ENCODE measurements around the gene SLC22A4.

SLC22A4 gene

DNA sequence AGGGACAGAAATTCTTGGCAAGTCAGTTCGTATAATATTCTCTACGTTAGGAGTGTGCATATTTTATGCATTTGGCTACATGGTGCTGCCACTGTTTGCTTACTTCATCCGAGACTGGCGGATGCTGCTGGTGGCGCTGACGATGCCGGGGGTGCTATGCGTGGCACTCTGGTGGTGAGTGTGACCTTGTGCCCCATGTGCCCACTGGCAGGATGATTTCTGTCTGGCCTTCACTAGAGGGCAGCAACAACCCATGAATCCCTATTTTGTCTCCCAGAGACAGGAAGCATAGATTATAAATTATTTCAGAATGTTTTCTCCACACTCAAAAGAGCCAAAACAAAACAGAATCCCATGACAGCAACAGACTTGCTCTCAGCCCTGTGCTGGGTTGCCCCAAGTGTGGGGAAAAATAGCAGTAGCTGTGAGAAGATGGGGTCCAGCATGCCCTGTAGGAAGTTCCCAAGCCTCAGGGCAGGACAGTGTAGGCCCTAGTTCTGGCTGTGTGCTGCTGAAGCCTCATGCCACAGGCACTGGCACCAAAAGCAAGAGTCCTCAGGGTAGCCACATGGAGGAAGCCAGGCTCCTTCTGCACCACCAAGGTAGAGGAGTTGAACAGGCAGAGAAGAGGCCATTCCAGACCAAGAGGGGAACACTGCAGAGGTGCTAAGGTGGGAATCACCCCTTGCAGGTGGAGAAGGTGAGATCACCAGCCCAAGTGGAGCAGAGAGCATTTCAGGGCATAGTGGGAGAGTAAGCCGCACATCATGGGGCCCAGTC, 91.3 kb downstream of the SLC22A4 start:
- Histone ChIP-seq H3K27me3 (replicated peaks) (no peaks in the 10 kb centered on the region), H3K4me3 (ENCODE audit: low read depth, low read length) (no peak overlapping the region), H3K36me3 (replicated peaks) (no peaks in the 10 kb centered on the region), H3K27ac (no peak overlapping the region)
- peak; percentile 48 for DNase-seq
- TF ChIP-seq, protein P1, sequence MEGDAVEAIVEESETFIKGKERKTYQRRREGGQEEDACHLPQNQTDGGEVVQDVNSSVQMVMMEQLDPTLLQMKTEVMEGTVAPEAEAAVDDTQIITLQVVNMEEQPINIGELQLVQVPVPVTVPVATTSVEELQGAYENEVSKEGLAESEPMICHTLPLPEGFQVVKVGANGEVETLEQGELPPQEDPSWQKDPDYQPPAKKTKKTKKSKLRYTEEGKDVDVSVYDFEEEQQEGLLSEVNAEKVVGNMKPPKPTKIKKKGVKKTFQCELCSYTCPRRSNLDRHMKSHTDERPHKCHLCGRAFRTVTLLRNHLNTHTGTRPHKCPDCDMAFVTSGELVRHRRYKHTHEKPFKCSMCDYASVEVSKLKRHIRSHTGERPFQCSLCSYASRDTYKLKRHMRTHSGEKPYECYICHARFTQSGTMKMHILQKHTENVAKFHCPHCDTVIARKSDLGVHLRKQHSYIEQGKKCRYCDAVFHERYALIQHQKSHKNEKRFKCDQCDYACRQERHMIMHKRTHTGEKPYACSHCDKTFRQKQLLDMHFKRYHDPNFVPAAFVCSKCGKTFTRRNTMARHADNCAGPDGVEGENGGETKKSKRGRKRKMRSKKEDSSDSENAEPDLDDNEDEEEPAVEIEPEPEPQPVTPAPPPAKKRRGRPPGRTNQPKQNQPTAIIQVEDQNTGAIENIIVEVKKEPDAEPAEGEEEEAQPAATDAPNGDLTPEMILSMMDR (IDR thresholded peaks at IDR 0.05; ENCODE audit: low read depth, low read length, missing control alignments), result peak; percentile 83
- in situ Hi-C loops (cut with HindIII; ENCODE audit: low pct_ligation_motif_present, low sequenced_read_pairs), result no loop called here

DNA sequence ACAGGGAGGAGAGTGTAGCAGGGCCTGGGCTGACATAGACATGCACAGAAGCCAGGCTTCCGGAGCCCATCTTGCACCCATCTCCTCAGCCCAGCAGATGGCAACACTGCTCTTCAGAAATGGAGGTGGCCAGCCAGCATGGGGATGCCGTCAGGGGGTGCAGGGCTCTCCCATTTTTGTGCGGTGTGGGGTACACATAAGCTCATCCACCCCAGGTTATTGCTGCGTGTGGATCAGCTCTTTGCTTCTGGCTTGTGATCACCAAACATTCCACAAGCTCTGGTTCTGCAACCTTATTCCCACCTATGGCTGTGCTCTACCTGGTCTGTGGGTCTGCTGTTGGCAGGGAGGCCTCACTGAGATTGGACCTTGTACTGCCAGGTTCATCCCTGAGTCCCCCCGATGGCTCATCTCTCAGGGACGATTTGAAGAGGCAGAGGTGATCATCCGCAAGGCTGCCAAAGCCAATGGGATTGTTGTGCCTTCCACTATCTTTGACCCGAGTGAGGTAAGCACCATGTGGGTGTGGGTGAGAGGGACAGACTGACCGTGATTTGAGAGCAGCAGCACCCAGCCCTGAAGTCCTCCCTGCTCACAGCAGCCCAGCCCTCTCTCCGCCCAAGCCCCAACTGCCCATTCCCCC, 92.6 kb downstream of the SLC22A4 start:
- Histone ChIP-seq H3K4me3 (ENCODE audit: low read depth, low read length) (no peak overlapping the region), H3K27me3 (replicated peaks) (no peaks in the 10 kb centered on the region), H3K27ac (peak overlapping the region; percentile 96), H3K36me3 (replicated peaks) (no peaks in the 10 kb centered on the region)
- DNase-seq, result peak; percentile 68
- TF ChIP-seq, protein P1 (IDR thresholded peaks at IDR 0.05; ENCODE audit: low read depth, low read length, missing control alignments), result peak; percentile 94
- in situ Hi-C loops (cut with HindIII; ENCODE audit: low pct_ligation_motif_present, low sequenced_read_pairs), result no loop called here

DNA sequence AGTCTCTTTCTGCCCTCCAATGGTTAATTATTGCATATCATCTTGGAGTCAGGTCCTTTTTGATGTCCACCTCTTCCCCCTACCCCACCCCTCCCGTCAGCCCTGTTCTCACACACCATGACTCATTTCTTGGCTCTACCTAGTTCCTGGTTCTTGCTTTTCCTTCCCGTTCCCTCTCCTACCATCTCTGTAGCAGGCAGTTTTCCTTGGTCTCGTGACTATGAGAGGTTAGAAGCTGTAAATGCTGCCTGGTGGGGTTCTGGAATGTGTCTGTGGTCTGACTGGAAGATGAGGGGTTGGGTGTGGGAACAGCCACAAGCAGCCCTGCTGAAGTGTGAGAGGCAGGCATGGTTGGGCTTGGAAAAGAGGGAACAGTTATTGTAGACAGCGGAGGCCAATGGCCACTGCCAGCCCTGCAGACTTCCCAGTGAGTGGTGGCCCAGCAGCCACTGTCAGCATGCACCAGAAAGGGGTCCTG, 93.5 kb downstream of the SLC22A4 start:
- Histone ChIP-seq H3K36me3 (replicated peaks) (no peaks in the 10 kb centered on the region), H3K27ac (peak overlapping the region; percentile 96), H3K4me3 (ENCODE audit: low read depth, low read length) (no peak overlapping the region), H3K27me3 (replicated peaks) (no peaks in the 10 kb centered on the region)
- in situ Hi-C loops (cut with HindIII; ENCODE audit: low pct_ligation_motif_present, low sequenced_read_pairs), result no loop called here
- DNase-seq, result peak; percentile 94
- TF ChIP-seq, protein P1 (IDR thresholded peaks at IDR 0.05; ENCODE audit: low read depth, low read length, missing control alignments), result no peak

DNA sequence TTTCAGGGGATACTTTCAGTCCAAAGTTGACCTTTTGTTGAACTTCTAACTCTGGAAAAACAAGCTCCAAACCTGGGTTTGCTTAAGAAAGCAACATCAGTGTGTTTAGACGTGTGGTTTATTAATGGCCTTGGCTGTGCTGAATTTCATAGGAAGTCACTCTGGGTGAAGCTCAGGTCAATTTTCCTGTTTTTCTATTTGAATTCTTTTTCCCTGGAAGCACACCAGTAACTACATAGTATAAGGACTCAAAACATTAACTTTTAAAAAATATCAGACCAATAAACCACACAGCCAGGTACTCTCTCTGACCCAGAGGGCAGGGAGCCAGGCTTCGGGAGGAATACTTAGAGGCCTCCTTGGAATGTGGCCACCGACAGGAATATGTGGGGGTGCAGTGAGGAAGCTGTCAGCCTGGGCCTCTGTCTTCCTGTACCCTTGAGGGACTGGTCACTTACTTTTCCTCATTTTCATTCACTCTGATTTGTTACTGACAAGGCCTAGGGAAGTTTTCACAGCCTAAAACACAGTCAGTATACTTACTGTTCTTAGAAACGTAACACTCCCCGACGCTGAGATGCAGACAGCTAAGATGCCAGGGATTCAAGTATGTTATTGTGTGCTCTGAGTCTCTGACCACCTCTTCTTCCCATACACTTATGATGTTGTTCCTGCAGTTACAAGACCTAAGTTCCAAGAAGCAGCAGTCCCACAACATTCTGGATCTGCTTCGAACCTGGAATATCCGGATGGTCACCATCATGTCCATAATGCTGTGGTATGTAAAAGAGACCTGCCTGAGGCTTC, 94.3 kb downstream of the SLC22A4 start:
- no peak for DNase-seq
- Histone ChIP-seq H3K27ac (peak overlapping the region; percentile 96), H3K27me3 (replicated peaks) (no peaks in the 10 kb centered on the region), H3K36me3 (replicated peaks) (no peaks in the 10 kb centered on the region), H3K4me3 (ENCODE audit: low read depth, low read length) (no peak overlapping the region)
- in situ Hi-C loops (cut with HindIII; ENCODE audit: low pct_ligation_motif_present, low sequenced_read_pairs), result no loop called here
- TF ChIP-seq, protein P1 (IDR thresholded peaks at IDR 0.05; ENCODE audit: low read depth, low read length, missing control alignments), result no peak

DNA sequence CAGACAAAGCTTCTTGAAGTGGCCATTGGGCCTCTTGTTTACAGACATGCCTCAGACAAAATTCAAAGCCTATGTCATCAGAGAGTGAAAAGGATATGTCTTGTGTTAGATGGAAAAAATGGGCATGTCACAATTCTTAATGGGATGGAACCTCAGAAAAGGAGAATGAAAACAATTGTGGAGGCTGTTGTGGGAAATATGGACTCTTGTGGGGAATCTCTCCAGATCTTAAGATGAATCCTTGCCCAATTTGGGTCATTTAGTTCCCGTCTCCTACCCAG, 94.8 kb downstream of the SLC22A4 start:
- TF ChIP-seq, protein P1 (IDR thresholded peaks at IDR 0.05; ENCODE audit: low read depth, low read length, missing control alignments), result no peak
- H3K27me3 ChIP-seq (replicated peaks), result no peaks in the 10 kb centered on the region
- DNase-seq, result no peak
- H3K27ac ChIP-seq, result peak overlapping the region; percentile 96
- no peak overlapping the region for H3K4me3 ChIP-seq (ENCODE audit: low read depth, low read length)
- no peaks in the 10 kb centered on the region for H3K36me3 ChIP-seq (replicated peaks)
- in situ Hi-C loops (cut with HindIII; ENCODE audit: low pct_ligation_motif_present, low sequenced_read_pairs), result no loop called here
